DMS79 treated with DMSO at 0.1 percent for 48 hours (cell line): Measurements from ENCODE around the gene CASP7.

Experiments used
- DNase-seq: peaks from one replicate; lab custom pipeline; 2025; lab: John Stamatoyannopoulos, UW

CASP7 gene

DNA sequence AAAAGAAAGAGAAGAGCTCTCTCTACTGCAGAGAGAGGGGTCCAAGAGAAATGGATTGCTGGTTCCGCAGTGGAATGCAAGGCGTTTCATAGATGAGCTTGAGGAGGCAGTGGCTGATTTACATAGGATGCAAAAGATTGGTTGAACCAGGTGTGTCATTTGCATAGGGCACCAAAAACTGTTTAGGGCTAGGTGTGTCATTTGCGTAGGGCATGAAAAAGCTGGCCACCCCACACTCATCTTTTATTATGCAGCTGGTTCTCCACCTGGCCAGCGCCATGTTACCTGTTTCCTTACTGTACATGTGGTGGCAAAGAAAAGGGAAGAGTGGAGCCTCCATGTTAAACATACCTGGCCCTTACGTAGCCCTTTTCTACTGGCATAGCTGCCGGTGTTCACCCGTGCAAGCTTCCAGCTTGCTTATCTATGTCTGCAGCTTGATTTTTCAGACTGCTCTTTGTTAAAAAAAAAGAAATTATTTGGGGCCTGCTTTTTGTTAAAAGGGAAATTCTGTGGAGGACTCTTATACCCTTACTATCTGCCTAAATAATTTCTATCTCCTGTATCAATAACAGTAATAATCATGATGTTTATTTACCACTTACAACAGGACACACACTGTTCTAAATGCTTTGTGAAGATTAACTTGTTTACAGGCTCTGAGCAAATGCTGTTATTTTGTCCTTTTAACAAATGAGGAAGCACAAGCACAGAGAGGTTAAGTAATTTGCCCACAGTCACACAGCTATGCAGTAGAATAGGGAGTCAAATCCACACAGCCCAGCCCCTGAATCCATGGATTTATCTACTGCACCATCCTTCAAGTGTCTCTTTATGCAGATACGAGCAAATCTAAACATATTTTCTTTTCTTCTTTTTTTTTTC is 33.3 kb downstream of the CASP7 start:
- DNase-seq, result no peak

DNA sequence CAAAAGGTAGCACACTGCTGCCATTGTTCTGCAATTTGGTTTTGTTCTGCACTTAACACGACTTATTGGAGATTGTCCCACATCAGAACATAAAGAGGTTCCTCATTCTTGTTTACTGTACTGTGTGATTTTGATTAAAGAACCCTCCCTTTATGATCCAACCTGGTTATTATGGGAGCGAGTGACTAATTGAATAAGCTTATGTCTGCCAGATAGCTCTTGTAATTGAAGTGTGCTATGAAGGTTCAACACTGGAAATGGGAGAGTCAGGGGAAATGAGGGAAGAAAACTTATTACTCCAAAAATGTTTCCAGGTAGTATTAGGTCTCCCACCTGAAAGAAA is 33.9 kb downstream of the CASP7 start:
- DNase-seq, result no peak

DNA sequence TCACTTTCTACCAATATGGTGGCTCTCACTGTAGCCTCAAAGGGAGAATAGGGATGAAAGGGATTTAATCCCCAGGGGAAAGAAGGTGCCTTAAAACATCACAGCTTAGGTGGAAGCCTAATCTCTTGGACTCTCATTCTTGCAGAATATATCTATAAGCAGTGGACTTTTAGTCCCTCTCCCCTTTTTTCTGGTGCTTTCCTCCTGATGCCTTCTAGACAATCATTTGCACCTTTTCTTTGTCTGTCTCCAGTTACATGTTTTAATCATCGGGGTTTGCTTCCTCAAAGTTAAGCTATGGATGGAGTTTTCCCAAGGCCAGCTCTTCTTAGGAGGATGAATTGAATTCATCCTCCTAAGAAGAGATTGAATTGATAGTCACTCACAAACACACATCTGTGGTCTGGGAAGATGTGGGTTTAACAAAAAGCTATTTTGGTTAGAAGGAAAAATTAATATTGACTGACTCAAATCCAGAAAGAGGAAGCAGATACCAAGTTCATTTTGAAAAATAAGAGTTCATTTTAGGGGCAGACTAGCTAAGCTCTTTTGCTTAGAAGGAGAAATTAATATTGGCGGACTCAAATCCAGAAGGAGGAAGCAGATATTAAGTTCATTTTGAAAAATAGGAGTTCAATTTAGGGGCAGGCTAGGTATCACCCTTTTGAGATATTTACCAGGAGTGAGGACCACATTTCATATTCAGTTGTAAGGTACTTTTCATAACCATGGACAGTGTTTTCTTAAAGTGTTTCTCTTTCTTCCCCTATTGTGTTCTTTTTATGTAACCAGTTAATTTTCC is 36.6 kb downstream of the CASP7 start:
- no peak for DNase-seq

DNA sequence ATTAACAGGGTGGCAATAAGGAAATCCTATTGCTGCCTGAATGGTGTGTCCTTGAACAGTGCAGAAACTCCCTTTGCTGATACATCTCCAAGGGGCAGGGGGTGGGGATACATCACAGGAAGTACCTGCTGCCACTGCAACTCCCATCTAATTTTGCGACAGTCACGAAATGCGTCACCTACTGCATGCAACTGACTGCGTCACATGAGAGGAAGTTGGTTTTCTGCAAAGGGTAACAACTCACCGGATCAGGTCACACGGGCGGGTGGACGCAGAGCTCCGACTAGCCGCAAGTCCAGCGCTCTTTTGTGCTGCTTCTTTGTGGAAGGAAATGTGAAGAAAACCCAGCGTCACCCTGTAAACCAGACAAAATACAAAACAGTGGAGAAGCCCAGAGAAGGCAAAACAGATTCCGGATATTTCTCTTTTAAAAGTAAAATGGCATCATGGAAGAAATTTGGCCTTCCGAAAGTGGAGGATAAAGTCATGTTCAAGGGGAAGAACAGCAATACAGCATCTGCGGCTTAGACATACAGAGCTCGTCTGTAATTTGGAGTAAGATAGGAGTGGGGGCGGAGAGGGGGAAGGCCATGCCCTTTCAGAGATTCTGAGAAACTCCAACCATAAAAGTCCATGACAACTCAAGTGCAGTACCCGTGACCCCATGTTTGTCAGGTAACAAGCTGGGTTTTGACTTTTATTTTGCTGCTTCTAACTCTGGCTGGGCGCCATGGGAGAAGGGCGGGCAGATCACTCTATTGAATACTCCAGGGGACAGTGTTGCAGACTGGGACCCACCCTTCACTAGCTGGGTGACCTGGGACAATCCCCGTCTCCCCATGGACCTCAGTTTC is 39.5 kb downstream of the CASP7 start:
- no peak for DNase-seq

GRCh38 chr10:113720386-113720785 is 40.7 kb downstream of the CASP7 start:
- DNase-seq, result no peak

GRCh38 chr10:113732160-113732881 is 52.6 kb downstream of the CASP7 start:
- DNase-seq, result no peak

DNA sequence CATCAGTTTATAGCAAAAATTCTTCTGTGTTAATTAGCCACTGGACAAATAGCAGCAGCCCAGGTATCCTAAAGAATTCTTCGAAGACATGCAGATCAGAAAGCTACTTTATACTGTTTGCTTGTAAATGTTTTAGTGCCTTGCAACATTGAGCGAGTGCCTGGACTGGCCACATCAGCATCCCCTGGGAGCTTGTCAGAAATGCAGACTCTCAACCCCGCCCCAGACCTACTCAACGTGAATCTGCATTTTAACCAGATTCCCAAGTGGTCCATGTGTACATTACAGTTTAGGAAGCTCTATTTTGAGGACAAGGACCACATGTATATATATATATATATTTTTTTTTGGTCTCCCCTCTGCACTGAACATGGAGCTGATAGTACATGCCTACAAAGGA is 53.3 kb downstream of the CASP7 start:
- no peak for DNase-seq

- DNase-seq, result no peak
Observed at GRCh38 chr10:113733635-113734034, 53.9 kb downstream of the CASP7 start.

DNA sequence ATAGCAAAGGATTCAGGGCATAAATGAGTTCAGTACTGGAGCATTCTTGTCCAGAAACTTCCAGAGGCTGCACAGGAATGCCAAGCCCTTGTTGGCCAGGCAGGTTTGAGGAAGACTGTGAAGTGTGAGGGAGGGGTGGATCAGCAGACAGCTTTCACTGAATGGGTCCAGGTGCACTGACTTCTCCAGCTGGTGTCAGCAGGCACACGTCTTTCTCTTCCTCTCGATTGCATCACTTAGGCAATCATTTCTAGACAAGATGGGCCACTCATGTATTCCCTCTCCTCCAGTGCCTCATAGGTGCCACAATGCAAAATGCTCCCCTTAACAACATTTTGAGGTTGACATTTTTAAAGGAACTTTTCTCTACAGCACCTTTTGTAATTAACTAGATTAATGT is 56.2 kb downstream of the CASP7 start:
- peak; percentile 6 for DNase-seq

- no peak for DNase-seq
Observed at GRCh38 chr10:113736576-113736975, 56.9 kb downstream of the CASP7 start.

- no peak for DNase-seq
Observed at GRCh38 chr10:113739031-113739430, 59.3 kb downstream of the CASP7 start.

GRCh38 chr10:113739577-113739976 is 59.9 kb downstream of the CASP7 start:
- DNase-seq, result no peak

GRCh38 chr10:113740850-113741249 is 61.1 kb downstream of the CASP7 start:
- DNase-seq, result no peak

DNA sequence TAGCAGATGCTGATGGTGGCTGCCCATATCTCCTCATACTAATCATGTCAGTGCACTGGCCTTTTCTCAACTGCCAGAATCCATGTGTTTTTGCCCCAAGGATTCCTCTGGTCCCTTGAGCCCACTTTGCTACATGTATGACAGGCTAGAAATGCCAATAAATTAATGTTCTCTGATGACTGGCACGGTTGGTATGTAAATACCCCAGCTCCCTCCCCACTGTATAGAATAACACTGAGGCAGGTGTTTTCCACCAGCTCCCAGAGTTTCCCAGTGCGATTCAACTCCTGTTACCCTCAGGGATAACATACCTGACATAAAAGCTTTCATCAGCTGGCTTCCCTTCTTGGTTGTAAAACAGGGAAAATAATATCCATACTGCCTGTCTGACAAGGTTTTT is 62.8 kb downstream of the CASP7 start:
- no peak for DNase-seq

DNA sequence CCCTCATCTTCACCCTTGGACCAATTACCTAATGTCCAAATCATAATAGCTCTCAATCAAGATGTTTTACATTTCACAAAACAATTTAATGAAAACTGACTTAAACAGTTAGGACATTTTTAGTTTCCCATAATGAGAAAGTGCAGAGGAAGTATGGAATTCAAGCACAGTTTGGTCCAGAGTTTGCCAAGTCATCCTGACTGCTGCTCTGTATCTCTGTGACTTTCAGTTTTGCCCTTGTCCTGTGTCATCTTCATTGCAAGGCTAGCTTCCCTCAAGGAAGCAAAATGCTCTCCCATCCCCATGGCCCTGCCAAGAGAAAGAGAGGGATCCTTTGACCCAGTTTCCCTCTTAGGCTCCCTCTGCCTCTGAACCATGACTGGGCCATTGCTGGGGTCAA is 63.9 kb downstream of the CASP7 start:
- no peak for DNase-seq

DNA sequence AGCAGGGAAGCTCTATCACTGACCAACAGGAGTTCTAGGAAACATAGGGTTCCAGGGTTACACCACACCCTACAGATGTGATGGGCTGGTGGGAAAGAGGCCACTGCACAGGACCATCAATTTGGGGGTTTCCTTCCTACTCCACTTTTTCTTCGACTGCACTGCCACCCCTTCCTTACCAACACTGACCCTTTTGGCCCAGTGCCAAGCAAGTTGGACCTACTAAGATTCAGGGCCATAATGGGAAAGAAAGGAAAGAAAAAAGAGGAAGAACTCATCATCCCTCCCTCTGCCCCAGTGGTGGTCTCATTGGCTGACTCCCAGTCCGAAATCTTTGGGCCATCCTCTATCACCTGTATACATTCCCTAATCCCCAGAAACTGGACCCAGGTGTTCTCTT is 65.7 kb downstream of the CASP7 start:
- no peak for DNase-seq

DNA sequence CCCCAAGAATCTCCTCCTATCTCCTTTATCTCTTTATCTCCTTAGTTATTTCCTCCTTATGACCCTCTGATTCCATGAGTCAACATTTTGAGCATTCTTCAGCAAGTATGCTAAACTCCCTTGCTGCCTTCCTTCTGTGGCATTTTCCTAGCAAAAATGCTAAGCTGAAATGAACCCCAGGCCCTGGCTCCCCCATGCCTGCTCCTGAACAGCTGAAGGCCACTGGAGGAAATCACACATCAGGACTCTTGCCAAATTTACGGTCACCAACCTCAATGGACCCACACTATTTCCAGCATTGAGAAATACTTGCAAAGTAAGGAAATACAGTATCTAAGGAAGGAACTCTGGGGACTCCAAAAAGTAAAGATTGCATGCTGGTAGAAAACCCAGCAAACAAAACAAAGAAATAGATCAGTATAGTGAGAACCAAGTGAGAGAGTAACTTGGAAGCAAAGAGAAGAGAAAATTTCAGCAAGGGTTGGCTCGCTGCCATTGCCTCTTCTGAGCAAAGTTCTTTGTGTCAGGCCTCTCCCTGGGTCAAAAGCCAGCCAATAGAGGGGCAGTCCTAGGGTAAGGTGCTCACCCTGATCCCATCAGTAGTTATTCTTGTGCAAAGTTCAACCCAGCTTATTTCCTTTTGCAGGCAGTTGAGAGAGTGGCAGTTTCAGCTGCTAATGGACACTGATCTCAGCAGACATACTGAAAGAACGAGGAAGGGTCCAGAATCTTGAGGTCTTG is 66.7 kb downstream of the CASP7 start:
- no peak for DNase-seq

DNA sequence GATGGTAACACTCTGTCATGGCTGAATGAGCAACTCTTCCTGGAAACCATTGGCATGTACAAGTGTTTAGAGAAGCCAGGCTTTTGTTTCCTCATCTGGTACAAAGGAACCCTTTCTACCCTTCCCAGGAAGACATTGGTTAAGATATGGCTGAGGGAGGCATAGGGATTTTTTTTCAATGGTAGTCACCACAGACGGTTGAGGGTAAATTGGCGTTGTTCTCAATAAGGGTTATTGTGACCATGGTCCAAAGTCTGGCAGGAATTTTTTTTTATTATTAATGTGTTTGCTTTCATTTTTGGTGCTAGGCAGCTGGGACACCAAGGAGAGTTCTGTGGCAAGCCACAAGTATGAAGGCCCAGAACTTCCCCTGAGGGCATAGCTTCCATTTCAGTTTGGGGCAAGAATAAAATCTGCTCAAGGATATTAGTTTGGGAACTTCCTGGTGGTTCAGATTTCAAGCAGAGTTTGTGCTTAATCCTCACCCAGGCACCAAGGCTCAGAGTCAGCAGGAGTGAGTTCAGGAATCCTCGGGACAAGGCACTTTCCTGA is 71.5 kb downstream of the CASP7 start, which contains the start of gene PLEKHS1:
Gene PLEKHS1, plus strand, starts transcription at position 502 of the 552 bp plus-strand sequence. CDS start 3,596 bp downstream, outside the sequence.
- no peak for DNase-seq

- no peak for DNase-seq
Observed at GRCh38 chr10:113752553-113752952, 72.8 kb downstream of the CASP7 start.

GRCh38 chr10:113753020-113753692 is 73.4 kb downstream of the CASP7 start:
- peak; percentile 60 for DNase-seq
